Inferior parietal cortex (tissue), 1 donor: ENCODE data around the gene KRTAP10-6.
"Not testable (repeated sequence)": the region's sequence is repeated elsewhere in the genome, so short reads cannot be mapped to it uniquely, and the experiment has no call there.

Source experiments
- DNase-seq: peaks from one replicate; pipeline ENCODE4 v3.0.0-alpha.2; 2016; ENCODE audit errors: extremely low spot score

The KRTAP10-6 gene

DNA sequence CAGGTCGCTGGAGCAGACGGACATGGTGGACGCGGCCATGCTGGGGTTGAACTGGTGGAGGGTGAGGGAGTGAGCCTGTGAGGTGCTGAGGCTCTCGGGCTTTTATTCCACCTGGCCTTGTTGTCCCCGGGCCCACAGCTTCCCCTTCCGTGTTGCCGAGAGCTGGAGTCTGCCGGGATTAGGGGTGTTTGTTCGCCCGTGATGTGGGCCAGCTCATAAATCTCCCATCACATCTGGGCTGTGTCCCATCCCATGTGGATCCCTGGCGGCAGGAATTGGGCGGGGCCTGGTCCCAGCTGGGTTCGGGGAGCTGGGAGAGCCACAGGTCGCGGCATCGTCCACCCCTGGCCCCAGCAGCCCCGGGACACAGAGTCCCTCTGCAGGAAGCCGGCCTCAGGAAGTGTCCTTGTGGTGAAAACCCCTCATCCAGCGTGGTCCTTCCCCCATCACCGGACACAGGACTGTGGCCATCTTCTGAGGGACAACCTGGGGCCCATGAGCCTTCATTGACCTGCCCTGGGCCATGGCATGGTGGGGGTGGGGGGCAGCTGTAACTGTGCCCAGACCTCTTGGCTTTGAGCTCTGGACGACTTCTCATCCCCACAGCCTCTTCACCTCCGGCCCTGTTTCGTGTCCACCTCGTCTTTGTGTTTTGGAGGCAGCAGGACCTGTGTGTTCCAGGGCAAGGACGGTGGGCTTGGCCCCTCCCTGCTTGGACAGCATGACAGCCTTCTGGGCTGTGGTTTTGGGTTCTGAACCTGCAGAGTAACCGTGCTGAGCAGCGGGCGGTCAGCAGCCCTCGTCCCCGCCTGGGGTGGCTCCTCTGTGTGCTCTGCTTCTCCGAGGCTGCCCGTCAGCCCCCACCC is at the start of gene KRTAP10-6:
Gene KRTAP10-6 (minus strand): TSS at position 60 of the 866 bp plus-strand sequence. CDS start 21 bp downstream, at position 39.
- no peak for DNase-seq

- DNase-seq = no peak
These were observed 48.5 kb upstream of the KRTAP10-6 start for GRCh38 chr21:44640761-44641160.

DNA sequence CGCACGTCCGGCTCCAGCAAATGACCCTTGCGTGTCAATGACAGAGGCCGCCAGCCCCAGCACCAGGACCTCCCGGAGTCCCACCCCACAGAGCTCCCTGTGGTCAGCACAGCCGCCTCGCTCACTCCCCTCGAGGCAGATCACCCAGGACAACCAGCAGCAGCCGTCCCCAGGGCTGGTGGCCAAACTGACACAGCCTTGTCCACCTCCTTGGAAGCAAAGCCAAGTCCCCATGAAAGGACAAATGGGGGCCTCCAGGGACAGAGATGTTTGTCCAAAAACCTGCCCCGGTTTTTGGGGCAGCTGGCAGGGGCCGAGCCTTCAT is 47.0 kb upstream of the KRTAP10-6 start:
- DNase-seq = no peak

- not testable (repeated sequence) for DNase-seq
These were observed 46.4 kb upstream of the KRTAP10-6 start for GRCh38 chr21:44638506-44639330.

DNA sequence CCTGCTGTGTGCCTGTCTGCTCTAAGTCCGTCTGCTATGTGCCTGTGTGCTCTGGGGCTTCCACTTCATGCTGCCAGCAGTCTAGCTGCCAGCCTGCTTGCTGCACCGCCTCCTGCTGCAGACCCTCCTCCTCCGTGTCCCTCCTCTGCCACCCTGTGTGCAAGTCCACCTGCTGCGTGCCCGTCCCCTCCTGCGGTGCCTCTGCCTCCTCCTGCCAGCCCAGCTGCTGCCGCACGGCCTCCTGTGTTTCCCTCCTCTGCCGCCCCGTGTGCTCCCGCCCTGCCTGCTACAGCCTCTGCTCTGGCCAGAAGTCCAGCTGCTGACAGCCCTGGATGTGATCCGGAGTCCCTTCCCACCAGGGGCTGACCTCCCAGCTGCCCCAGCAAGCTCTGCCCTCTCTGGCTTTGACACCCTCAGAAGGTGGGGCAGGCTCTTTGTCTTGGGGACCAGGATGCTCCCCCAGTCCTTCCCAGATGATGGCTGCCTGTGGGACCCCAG is 45.6 kb upstream of the KRTAP10-6 start:
- not testable (repeated sequence) for DNase-seq

GRCh38 chr21:44637018-44637850 is 44.9 kb upstream of the KRTAP10-6 start, which contains the start of gene KRTAP10-10:
Gene KRTAP10-10 (plus strand): TSS chr21:44637356. CDS start chr21:44637418, 62 bp downstream.
- no peak for DNase-seq

DNA sequence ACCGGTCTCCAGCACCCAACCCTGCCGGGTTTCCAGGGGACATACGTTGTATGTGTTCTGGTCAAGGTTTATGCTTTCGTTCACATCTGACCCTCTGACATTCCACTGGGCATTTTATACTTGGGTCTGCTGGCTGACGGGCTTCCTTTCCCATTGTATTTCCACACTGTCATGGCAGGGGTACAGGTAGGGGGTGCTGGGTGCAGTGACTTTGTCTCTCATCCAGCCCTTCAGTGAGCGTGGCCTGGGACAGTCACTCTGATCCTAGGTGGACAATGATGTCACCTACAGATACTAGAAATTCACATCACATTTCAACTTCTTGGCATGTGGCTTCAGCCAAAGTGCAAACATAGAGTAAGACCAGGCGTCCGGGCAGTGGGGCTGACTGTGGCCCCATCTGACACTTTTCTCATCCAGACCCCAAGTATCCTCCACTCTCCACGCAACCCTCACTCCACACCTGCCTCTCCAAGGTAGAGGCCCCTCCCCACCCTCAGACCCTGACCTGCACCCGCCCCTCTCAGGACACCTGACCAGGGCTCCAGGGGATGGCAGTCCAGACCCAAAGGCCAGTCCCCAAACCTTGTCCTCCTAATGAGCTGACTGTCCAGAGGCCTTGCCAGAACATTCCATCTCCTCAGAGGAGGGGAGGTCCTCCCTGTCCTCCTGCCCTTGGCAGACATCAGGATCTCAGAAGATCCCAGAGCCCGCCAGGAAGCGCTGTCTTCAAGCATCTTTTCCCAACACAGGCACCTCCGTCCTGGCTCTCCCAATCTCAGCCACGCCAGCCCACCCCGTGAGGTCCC is 44.1 kb upstream of the KRTAP10-6 start:
- DNase-seq = no peak

DNA sequence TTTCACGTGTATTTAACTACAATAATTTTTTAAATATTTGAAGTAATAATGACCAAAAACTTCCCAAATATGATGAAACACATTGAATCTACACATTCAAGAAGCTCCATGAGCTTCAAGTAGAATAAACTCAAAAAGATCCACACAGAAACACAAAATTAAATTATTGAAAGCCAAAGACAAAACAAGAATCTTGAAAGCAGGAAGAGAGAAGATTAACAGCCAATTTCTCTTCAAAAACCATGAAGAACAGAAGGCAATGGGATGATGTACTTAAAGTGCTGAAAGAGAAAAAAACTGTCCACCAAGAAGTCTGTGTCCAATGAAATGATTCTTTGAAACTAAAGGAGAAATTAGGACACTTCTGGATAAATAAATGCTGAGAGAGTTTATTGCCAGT is 39.8 kb upstream of the KRTAP10-6 start:
- DNase-seq = no peak

- no peak for DNase-seq
These were observed 38.1 kb upstream of the KRTAP10-6 start for GRCh38 chr21:44630440-44630839.

GRCh38 chr21:44628707-44629391 is 36.5 kb upstream of the KRTAP10-6 start:
- no peak for DNase-seq

- DNase-seq = not testable (repeated sequence)
These were observed 35.5 kb upstream of the KRTAP10-6 start for GRCh38 chr21:44627831-44628233.

- not testable (repeated sequence) for DNase-seq
These were observed 35.0 kb upstream of the KRTAP10-6 start for GRCh38 chr21:44627181-44627822.

- no peak for DNase-seq
These were observed 34.4 kb upstream of the KRTAP10-6 start, which contains the start of gene KRTAP10-9 for GRCh38 chr21:44626673-44627143. Gene KRTAP10-9 (plus strand): TSS chr21:44627093. CDS start chr21:44627172, 79 bp downstream.

GRCh38 chr21:44626262-44626661 is 34.0 kb upstream of the KRTAP10-6 start:
- DNase-seq = no peak

DNA sequence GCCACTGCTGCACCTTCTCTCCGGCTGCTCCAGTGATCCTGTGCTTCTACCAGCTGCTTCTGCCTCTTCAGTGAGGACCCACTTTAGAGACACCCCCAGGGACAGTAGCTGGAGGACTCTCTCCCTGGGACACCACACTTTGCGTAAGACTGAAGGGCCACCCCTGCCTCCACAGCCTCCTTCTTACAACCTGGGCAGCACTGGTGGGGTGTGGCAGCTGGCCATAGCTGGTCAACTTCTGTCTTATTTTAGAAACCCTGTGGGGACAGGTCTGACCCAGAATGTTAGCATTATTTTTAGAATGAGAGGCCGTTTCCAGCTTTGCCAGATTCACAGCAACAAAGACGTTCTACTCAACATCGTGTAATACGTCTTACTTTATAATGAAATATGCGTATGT is 33.5 kb upstream of the KRTAP10-6 start:
- DNase-seq = no peak

DNA sequence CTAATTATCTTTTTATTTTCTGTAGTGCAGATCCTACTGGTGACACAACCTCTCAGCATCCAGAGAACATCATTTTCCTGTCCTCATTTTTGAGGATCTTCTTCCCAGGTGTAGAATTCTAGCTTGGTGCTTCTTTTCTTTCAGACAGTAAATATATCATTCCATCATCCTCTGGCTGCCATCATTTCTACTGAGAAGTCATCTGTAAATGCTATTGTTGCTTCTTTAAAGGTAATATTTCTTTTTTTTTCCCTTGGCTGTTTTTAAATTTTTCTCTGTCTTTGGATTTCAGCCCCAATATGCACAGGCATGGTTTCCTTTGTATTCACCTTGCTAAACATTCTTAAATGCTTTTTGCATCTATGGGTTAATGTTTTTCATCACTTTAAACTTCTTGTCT is 31.3 kb upstream of the KRTAP10-6 start:
- no peak for DNase-seq

DNA sequence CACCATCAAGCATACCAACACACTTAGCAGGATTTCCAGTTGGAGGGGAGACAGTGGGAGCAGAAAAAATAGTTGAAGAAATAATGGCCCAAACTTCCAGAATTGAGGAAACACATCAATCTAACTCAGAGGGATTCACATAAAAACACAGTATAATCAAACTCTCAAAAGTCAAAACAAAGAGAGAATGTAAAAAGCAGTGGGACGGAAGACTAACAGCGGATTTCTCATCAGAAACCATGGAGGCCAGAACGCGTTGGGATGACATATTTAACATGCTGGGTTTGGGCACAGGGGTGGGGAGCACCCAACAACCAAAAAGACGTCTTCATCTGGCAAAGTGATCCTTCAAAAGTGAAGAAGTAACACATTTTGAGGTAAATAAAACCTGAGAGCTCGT is 27.6 kb upstream of the KRTAP10-6 start:
- DNase-seq = no peak

DNA sequence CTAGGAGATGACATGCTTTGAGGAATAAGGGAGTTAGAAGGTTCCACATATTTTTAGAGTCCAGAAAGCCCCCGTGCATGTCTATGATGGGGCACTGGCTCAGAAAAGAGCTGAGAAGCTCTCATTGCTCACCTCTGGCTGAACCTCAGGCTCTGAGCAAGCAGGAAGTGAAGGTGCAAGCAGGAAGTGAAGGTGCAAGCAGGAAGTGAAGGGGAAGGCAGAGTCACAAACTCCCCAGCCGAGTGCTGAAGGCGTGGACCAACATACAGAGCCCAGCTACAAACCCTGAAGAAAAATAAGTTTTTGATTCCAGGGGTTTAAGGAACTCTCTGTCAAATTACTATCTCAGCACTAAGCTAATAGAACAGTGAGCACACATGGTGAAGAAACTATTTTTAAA is 26.6 kb upstream of the KRTAP10-6 start:
- no peak for DNase-seq

GRCh38 chr21:44618504-44618903 is 26.2 kb upstream of the KRTAP10-6 start:
- DNase-seq = no peak
